GM21381 (cell line): Measurements from ENCODE around the gene WFDC13.
"Not testable (repeated sequence)": the region's sequence is repeated elsewhere in the genome, so short reads cannot be mapped to it uniquely, and the experiment has no call there.

Experiments used
- ATAC-seq: cut with Tn5 transposase; IDR thresholded peaks from one replicate; pipeline ENCODE4 v1.9.1; 2021; ENCODE audit warnings: mild to moderate bottlenecking, moderate library complexity; ENCODE audit not compliant: unreplicated experiment

Gene WFDC13, protein sequence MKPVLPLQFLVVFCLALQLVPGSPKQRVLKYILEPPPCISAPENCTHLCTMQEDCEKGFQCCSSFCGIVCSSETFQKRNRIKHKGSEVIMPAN

DNA sequence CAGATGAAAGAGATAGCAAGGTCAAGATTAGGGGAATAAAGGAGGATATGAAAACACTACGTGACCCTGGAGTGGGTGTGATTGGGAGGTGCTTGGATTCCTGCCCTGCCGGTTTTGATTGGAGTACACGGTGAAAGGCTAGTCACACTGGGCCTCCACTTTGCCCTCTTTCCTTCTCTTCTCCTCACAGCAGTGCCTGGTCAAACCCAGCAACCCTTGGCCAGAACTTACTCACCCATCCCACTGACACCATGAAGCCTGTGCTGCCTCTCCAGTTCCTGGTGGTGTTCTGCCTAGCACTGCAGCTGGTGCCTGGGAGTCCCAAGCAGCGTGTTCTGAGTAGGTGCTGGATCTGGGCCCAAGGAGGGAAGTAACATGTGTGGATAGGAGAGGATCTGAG is at the start of gene WFDC13:
Gene WFDC13, plus strand, starts transcription at position 166 of the 400 bp plus-strand sequence. Its CDS starts 86 bp downstream, at position 252.
- ATAC-seq: no peak

DNA sequence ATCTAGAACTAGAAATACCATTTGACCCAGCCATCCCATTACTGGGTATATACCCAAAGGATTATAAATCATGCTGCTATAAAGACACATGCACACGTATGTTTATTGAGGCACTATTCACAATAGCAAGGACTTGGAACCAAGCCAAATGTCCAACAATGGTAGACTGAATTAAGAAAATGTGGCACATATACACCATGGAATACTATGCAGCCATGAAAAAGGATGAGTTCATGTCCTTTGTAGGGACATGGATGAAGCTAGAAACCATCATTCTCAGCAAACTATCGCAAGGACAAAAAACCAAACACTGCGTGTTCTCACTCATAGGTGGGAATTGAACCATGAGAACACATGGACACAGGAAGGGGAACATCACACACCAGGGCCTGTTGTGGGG is 44.8 kb upstream of the WFDC13 start:
- ATAC-seq: not testable (repeated sequence)

DNA sequence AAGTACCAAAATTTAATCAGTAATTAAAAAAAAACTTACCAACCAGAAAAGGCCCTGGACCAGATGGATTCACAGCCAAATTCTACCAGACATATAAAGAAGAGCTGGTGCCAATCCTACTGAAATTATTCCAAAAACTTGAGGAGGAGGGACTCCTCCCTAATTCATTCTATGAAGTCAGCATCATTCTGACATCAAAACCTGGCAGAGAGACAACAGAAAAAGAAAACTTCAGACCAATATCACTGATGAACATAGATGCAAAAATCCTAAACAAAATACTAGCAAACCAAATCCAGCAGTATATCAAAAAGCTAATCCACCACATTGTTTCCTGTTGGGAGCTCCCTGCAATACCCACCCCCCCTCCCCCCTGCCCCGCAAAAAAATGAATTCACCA is 31.7 kb upstream of the WFDC13 start, which contains the start of gene WFDC11:
Gene WFDC11, minus strand, starts transcription at position 101 of the 400 bp plus-strand sequence. CDS start 19,639 bp downstream, outside the sequence.
- no peak for ATAC-seq

DNA sequence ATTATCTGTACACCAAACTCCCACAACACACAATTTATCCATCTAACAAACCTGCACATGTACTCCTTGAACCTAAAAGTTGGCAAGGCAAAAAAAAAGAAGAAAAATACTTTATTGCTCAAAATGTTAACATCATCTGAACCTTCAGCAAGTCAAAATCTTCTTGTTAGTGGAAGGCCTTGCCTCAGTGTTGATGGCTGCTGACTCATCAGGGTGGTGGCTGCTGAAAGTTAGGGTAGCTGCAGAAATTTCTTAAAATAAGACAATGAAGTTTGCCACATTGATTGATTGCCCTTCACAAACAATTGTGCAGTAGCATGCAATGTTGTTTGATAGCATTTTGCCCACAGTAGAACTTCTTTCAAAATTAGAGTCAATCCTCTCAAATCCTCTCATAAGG is 29.1 kb upstream of the WFDC13 start:
- no peak for ATAC-seq

DNA sequence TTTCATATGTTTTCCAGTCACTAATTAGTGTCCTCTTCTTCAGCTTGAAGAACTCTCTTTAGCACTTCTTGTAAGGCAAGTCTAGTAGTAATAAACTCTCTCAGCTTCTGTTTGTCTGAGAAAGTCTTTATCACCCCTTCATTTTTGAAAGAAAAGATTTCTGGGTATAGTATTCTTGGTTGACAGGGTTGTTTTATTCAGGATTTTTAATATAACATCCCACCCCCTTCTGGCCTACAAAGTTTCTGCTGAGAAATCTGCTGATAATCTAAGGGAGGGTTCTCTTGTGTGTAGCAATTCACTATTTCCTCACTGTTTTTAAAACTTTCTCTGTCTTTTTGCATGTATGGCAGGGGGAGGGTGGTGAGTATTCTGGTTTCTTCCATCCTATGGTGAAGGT is 22.2 kb upstream of the WFDC13 start:
- no peak for ATAC-seq

DNA sequence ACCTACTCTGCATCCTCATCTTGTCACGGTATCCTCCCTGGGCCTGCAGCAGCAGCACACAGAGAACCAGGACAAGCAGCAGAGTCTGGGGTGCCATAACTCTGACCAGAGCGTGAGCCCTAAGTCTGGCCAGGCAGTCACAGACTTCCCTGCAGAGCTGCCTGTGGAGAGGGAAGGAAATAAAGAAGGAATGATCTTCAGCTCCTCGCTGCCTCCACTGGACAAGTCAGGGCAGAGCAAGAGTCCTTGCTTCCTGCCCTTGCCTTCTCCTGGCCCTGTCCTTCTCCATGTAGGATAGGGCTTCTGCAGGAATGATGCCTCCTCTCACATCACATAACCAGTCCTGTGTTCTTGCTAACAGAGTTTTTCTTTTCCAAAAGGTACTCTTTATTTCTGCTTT is 15.9 kb upstream of the WFDC13 start:
- no peak for ATAC-seq

DNA sequence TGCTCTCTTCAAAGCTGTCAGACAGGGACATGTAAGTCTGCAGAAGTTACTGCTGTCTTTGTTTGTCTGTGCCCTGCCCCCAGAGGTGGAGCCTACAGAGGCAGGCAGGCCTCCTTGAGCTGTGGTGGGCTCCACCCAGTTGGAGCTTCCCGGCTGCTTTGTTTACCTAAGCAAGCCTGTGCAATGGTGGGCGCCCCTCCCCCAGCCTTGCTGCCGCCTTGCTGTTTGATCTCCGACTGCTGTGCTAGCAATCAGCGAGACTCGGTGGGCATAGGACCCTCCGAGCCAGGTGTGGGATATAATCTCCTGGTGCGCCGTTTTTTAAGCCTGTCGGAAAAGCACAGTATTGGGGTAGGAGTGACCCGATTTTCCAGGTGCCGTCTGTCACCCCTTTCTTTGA is 8.5 kb upstream of the WFDC13 start:
- ATAC-seq: not testable (repeated sequence)

DNA sequence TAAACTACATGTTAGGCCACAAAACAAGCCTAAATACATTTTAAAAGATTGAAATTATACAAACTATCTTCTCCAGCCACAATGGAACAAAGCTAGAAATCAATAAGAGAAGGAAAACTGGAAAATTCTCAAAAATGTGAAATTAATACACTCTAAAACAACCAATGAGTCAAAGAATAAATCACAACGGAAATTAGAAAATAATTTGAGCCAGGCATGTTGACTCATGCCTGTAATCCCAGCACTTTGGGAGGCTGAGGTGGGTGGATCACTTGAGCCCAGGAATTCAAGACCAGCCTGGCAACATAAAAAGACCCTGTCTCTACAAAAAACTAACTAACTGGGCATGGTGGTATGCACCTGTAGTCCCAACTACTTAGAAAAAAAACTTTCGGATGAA is 6.3 kb upstream of the WFDC13 start:
- no peak for ATAC-seq

DNA sequence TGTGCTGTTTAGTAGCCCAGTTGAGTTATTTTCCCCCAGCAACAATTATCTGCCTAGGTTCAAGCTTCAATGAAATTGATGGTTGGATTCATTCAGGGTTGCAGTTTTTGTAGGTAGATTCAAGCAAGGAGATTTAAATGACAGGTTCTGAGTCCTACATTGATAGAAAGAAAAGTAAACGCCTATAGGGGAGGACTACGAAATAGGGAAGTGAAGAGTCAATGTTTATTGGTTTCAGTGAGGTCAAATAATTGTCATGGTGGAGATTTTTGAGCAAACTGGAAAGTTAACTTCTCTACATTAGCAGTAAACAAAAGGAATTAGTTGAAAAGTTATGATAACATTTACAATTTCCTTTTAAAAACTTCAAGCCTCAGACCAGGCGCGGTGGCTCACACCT is 734 bp upstream of the WFDC13 start:
- no peak for ATAC-seq

DNA sequence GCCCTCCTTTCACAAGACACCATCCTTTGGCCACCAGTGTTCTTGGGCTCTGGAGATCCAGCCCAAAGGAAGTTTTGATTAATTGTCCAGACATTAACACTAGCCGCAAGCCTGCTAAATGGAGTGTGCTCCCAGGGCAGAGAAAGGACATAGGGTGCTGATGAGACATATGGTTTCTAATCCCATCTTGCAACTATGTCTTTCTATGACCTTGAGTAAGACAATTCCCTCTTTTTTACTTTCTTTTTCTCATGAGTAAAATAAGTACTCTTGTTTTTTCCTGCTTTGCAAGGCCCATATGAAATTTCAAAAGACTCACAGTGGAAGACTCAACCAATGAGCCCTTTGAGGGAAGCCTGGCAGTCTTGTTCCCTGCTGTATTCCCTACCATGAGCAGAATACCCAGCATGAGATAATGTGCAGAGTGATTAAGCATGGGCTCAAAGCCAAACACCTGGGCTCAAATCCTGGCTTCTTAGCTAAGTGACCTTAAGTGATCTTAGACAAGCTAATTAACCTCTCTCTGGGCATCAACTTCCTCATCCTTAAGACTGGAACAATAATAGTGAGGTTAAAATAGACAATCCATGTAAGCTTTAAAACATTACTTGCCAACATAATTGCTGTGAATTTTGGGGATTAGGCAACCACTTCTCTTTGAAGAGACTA is 3.3 kb downstream of the WFDC13 start, which contains the start of gene WFDC10B:
Gene WFDC10B, minus strand, starts transcription at position 51 of the 669 bp plus-strand sequence. CDS start 19,027 bp downstream, outside the sequence.
- no peak for ATAC-seq

DNA sequence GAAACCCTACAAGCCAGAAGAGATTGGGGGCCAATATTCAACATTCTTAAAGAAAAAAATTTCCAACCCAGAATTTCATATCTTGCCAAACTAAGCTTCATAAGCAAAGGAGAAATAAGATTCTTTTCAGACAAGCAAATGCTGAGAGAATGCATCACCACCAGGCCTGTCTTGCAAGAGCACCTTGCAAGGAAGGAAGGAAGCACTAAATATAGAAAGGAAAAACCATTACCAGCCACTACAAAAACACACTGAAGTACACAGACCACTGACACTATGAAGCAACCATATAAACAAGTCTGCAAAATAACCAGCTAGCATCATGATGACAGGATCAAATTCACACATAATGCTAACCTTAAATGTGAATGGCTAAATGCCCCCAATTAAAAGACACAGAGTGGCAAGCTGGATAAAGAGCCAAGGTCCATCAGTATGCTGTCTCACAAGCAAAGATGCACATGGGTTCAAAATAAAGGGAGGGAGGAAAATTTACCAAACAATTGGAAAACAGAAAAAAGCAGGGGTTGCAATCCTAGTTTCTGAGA is 14.4 kb downstream of the WFDC13 start:
- ATAC-seq: not testable (repeated sequence)

DNA sequence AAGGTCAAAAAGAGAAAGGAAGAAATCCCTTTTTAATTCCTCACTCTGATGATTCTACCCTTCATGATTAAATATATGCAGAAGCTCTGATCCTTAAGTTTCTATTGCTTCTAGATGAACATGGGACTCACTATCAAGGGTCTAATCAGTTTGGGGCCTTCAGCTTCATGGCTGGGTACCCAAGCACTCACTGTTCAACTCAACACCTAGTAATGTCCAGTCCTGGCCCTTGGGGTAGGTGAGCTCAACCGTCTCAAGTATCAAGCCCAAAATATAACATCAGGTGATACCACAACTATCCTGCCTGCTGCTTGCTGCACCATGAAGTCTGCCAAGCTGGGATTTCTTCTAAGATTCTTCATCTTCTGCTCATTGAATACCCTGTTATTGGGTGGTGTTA is 20.2 kb downstream of the WFDC13 start, which contains the start of gene SPINT4:
Gene SPINT4, plus strand, starts transcription at position 301 of the 400 bp plus-strand sequence. Its CDS starts 21 bp downstream, at position 322.
- ATAC-seq: no peak

DNA sequence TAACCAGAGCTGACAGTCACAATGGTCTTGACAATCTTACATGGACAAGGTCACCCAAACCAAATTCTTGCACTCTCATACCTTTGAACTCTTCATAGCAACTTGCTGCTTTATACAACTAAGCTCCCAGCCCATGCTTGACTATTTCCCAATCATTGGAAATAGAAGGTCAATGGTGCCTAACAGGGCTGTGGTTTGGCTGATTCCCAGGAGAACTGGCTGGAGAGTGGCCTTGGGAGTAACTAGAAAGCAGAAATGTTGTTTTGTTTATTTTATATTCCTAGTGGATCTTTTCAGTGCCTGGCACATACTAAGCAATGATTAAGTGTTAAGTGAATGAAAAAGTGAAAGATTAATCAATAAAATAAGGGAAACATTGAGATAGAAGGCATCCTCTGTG is 23.3 kb downstream of the WFDC13 start:
- no peak for ATAC-seq

DNA sequence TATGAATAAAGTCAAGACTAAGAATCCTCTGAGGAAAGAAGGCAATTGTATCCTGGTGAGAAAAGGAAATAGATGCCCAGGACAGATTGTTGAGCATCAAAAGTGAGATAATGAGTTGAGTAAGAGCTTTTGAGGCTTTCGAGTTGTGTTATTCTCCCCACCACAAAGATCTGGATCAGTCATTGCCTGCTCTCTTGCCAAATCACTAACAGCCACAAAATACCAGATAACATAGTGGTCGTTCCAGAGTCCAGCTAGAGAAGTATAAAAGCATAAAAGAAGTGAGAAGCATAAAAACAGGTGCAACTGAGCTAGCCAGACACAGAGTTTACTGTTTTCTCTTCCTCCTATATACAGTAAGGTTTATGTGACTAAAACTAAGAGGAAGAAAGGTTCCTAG is 25.2 kb downstream of the WFDC13 start:
- ATAC-seq: no peak

DNA sequence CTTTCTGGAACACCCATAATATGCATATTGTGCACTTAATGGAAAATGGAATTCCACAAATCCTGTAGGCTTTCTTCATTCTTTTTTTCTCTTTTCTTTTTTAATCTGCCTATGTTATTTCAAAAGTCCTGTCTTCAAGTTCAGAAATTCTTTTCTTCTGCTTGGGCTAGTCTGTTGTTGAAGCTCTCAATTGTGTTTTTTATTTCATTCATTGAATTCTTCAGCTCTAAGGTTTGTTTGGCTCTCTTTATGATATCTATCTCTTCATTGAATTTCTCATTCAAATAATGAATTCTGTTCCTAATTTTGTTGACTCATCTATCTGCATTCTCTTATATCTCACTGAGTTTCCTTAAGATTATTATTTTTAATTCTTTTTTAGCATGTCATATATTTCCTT is 30.4 kb downstream of the WFDC13 start:
- no peak for ATAC-seq

DNA sequence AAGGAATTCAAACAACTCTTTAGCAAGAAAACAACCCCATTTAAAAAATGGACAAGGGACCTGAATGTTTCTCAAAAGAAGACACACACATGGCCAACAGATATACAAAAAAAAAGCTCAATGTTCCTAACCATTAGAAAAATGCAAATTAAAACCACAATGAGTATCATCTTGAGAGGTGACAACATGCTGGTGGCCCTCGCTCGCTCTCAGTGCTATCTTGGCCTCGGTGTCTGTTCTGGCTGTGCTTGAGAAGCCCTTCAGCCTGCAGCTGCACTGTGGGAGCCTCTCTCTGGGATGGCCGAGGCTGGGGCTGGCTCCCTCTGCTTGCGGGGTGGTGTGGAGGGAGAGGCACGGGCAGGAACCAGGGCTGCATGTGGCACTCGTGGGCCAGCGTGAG is 33.7 kb downstream of the WFDC13 start:
- no peak for ATAC-seq

DNA sequence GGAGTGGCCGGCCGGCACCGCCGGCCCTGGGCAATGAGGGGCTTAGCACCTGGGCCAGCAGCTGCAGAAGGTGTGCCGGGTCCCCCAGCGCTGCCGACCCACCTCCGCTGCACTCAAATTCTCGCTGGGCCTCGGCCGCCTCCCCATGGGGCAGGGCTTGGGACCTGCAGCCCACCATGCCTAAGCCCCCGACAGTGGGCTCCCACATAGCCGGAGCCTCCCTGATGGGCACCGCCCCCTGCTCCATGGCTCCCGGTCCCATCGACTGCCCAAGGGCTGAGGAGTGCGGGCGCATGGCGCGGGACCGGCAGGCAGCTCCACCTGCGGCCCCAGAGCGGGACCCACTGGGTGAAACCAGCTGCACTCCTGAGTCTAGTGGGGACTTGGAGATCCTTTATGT is 34.1 kb downstream of the WFDC13 start:
- no peak for ATAC-seq

DNA sequence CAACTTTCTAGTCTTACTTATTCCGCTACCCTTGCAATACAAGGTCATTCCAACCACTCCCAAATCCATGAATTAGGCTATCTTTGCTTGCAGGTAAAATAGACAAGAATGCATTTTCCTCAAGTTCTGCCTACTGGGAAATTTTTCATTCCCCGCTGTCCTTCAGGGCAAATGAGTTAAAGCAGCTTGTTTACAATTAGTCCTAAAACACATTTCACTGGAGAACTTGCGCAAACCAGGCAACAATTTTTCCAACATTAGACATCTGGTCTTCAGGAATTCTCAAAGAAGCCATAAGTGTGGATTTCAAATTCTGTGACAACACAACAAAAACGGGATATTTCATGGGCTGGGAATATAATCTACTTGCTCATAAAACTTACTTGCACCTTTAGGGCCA is 40.8 kb downstream of the WFDC13 start:
- no peak for ATAC-seq

DNA sequence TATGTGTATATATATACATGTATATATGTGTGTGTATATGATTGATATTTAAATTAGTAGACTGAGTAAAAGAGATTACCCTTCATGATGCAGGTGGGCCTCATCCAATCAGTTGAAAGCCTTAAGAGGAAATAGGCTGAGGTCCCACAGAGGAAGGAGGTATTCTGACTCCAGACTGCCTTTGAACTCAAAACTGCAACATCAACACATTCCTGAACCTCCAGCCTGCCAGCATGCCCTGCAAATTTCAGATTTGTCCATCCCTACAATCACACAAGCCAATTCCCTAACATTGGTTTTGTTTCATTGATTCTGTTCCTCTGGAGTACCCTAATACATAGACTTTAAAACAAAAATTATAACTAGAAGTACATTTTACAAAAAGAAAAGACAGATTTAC is 43.2 kb downstream of the WFDC13 start:
- ATAC-seq: no peak

DNA sequence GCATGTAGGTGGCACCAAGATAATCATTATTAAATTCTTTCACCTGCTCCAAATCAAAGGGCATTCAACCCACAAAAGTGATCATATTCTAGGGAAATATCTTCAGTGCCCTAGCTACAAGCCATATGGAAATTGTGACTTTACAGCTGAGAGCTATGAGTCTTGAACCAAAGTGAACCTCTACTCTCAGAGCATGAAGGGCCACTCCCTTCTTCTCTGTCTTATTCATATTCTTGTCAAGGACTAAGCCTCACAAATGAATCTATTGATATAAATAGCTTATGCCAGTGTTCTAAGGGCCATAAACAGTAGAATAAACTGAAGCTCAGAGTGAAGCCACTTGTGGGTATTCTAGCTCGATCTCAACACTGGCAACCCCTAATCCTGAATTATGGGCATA is 49.9 kb downstream of the WFDC13 start:
- no peak for ATAC-seq

DNA sequence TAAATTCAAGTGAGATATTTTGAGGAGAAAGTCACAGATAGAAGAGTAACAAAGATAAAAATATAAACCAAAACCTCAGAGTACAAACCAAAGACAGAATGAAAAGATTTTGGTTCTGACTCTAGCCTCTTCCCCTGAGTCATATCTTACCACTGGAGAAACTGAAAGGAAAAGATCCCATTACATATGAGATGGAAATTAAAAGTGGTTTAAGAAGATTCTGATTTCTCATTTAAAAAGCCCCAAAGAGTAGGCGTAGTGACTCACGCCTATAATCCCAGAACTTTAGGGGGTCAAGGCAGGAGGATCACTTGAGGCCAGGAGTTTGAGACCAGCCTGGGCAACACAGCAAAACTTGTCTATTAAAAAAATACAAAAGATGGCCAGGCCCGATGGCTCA is 50.9 kb downstream of the WFDC13 start:
- no peak for ATAC-seq

DNA sequence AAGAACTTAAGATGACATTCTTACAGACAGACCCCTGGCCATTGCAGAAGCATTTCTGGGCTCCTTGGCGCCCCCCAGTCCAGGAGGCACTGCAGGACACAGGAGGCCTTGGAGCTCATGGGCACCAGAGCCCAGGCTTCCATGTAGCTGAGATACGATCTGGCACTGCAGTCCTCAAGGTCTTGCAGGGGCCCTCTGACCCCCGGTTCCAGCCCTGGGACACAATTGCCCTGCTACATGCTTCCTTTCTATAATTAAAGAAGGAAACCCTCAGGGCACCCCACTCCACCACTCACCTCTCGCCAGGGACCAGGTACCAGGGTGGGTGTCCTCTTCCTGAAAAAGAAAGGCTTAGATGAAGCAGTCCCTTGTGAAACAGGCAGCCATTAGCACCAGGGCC is 56.3 kb downstream of the WFDC13 start:
- ATAC-seq: no peak
